ENCODE data around the gene MEIOB.
A peak's percentile ranks its signal among the peaks of the same experiment; 100 is the strongest.
"Not testable (repeated sequence)": the region's sequence is repeated elsewhere in the genome, so short reads cannot be mapped to it uniquely, and the experiment has no call there.

Gene MEIOB, protein sequence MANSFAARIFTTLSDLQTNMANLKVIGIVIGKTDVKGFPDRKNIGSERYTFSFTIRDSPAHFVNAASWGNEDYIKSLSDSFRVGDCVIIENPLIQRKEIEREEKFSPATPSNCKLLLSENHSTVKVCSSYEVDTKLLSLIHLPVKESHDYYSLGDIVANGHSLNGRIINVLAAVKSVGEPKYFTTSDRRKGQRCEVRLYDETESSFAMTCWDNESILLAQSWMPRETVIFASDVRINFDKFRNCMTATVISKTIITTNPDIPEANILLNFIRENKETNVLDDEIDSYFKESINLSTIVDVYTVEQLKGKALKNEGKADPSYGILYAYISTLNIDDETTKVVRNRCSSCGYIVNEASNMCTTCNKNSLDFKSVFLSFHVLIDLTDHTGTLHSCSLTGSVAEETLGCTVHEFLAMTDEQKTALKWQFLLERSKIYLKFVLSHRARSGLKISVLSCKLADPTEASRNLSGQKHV

GRCh38 chr16:1871974-1872635 is at the start of gene MEIOB:
MEIOB (minus strand) TSS chr16:1872164; CDS start chr16:1868175, 3,989 bp downstream.
- peak; percentile 79 for DNase-seq

- DNase-seq = peak; percentile 84
Observed at GRCh38 chr16:1920727-1921171, 48.8 kb upstream of the MEIOB start.

- DNase-seq = not testable (repeated sequence)
Observed at GRCh38 chr16:1920122-1920521, 48.2 kb upstream of the MEIOB start.

DNA sequence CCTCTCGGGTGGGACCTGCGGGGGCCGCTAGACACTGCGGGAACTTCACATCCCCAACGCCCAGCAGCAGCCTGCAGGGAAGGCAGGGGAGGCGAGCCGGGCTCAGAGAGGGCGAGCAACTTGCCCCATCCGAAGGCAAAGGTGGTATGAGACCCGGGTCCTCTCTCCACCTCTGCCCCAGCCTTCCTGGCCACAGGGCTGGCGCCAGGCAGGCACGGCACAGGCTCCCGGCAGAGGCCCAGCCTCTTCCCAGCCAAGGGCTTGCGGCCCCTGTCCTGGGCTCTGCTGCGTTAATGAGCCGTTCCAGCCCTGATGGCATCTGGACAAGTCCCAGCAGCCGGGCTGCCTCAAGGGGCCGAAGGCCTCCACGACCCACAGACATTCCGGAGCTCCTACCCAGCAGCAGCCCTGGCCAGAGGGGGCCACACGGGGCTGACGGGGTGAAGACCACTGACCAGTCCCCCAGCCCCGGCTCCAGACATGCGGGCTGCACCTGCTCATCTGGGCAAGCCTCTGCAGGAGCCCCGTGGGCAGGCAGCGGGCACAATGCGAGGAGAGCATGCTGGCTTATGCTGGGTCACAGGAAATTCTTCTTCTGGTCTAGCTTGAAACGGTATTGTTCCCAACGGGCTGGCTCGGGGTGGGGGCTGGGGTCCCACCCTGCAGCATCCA is 47.5 kb upstream of the MEIOB start:
- peak; percentile 53 for DNase-seq

DNA sequence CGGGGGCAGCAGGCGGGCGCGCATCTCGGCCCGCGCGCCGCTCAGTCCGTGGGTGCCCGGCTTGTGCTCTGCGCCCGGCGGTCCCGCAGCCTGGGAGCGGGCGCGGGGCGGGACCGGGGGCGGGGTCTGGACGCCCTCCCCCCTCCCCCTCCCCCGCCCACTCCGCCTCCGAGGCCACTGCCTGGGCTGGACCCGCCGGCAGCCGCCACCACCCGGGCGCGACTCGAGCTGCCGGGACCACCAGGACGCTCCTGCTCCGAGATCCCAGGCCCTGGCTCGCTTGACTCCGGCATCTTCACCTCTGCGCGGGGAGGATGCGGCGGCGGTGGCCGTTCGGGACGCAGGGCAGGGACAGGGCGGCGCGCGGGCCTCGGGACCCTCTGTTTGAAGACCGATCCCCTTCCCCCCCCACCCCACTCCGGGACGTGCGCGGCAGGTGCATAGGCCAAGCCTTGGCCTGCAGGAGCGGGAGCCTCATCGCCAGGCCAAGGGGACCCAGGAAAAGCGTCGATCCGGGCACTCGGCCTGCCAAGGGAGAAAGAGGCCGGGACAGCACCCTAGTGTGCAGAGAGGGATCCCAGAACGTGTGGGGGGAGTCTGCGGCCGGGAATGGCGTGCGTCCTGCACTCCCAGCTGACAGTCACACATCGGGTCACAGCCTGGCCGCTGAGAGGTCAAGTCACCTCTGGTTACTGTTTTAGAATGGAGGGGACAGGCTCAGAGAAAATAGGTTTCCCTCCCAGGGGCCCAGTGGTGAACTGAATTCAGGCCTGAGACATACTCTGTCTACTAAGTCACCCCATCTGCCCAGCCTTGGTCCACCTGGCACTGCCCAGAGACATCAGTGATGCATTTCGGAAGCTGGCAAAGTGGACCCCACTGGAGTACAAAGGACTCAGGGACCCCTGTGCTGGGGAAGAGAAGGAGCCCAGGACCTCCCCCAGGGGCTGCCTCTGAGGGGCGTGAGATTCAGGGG is 46.7 kb upstream of the MEIOB start, which contains the start of gene HS3ST6:
Gene HS3ST6 (minus strand): TSS at position 65 of the 976 bp plus-strand sequence. CDS start 92 bp downstream, outside the sequence.
- DNase-seq = peak; percentile 41

DNA sequence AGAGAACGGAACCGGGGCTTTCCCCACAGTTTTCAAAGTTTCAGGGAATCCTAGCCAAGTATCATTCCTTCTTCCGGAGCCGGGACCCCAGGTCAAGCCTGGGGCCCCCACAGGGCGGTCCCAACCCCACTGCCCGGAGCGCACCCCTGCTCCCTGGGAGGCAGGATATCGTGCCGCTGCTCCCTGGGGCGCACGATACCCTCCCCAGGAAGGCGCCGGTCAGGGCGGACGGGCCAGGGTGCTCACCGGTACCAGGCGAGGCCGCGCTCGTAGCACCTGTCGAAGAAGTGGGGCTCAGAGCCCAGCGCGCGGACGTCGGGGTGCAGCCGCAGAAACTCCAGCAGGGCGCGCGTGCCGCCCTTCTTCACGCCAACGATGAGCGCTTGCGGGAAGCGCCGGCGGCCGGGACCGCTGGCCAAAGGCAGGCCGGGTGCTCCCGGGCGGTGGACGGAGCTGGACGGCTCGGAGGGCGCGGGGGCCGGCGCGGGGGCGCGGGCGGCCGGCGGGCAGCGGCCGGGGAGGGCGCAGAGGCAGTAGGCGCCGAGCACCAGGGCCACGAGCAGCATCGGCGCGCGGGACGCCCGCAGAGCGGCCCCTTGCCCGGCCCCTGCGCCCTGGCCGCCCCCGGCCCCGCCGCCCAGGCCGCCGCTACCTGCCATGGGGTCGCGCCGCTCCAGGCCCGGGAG is 45.8 kb upstream of the MEIOB start:
- peak; percentile 25 for DNase-seq

GRCh38 chr16:1917056-1917664 is 45.2 kb upstream of the MEIOB start:
- DNase-seq = peak; percentile 16

- DNase-seq = peak; percentile 53
Observed at GRCh38 chr16:1916640-1916990, 44.7 kb upstream of the MEIOB start.

- peak; percentile 35 for DNase-seq
Observed at GRCh38 chr16:1915732-1916639, 44.0 kb upstream of the MEIOB start.

DNA sequence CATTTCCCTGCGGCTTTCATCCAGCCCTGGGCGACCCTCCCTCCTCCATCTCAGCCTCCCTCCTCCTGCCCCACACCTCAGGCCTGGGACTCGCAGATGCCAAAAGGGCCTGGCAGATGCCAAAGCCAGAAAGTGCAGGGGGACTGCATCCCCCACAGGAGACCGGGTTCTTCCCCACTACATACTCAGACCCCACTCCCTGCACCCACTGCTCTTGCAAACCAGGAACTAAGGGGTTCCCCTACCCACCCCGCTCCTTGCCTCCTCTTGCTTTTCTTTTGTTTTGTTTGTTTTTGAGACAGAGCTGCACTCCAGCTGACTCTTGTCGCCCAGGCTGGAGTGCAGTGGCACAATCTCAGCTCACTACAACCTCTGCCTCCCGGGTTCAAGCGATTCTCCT is 43.0 kb upstream of the MEIOB start:
- DNase-seq = peak; percentile 17

DNA sequence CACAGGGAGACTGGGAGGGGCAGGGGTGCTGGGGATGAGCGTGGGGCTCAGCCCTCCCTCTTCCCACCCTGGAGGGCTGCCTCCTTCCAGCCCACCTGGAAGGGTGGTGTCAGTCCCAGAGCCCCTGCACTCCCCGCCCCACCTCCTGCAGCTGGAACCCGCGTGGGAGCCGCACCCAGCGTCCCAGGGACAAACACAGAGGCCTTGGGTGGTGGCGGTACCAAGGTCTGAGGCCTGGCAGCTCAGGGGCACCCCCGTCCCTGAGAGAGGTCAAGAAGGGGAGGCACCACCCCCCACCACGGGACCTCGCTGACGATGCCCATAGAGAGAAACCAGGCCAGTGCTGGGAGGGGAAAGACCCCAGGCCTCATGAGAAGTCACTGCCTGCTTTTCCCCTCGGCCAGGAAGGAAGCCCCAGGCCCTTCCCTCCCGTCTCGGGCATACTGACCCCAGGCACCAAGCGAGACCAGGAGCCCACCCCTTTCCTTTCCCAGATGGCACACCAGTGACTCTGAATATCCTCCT is 42.2 kb upstream of the MEIOB start:
- peak; percentile 10 for DNase-seq

DNA sequence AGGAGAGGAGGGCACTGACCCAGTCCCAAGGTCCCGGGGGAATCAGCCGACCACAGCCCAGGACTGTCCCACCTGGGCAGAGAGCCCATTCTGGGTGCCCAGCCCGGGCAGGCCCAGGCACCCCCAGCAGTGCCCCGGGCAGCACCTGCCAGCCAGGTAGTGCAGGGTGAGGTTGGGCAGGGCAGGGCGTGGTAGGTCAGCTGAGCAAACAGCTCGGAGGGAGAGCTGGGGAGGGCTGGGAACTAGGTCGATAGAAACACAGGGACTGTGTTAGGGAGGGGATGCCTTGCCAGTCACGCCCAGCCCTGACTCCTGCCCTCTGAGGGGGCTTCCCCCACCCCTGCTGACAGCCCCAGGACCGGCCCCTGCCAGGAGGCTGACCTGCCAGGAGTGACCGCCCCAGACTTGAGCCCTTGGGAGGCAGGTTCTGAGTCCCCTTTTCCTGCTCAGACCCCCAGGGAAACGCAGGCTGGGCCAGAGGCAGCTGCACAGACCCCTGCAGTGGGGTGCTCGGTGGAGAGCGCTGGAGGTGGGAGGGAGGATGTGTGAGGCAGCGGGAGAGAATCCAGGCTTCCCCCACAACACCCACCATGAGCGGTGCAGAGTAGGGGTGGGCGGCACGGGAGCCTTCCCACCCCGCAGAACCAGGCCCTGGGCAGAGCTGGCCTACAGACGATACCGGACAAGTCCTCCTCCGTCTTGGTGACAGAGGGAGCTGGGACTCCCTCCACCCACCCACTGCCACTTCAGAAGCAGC is 41.5 kb upstream of the MEIOB start:
- peak; percentile 17 for DNase-seq

- no peak for DNase-seq
Observed at GRCh38 chr16:1912215-1912543, 40.2 kb upstream of the MEIOB start.

- DNase-seq = no peak
Observed at GRCh38 chr16:1911467-1912214, 39.7 kb upstream of the MEIOB start.

GRCh38 chr16:1909561-1910231 is 37.7 kb upstream of the MEIOB start:
- DNase-seq = peak; percentile 66

GRCh38 chr16:1908983-1909382 is 37.0 kb upstream of the MEIOB start:
- no peak for DNase-seq

DNA sequence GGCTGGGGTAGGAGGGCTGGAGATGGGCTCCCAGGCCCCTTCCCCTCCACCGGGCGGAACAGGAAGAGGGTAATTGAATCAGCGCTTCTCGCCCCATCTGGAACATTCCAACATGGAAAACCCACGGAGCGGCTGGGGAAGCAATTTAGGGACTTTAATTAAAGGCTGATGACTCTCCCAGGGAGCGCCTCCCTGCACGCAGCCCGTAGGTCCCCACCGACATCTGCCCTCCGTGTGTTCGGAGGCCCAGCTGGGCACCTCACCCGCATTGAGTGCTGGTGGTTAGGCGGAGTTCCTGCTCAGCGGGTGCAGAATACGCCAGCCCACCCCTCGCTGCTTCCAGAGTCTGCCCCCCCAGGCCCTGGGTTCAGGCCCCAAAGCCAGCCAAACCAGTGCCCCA is 36.2 kb upstream of the MEIOB start:
- DNase-seq = peak; percentile 44
